IPS-20b (cell line): Measurements from ENCODE around the gene GALK2.
"Not testable (repeated sequence)": the region's sequence is repeated elsewhere in the genome, so short reads cannot be mapped to it uniquely, and the experiment has no call there.

Experiments
- H3K27ac ChIP-seq: one replicate; pipeline ENCODE4 v1.5.1; 2013; ENCODE audit warnings: low read length
- H3K27me3 ChIP-seq: 2 replicates; pipeline ENCODE4 v1.6.1; 2013; ENCODE audit warnings: mild to moderate bottlenecking, low read length, inconsistent platforms; ENCODE audit not compliant: insufficient read depth
- H3K36me3 ChIP-seq: 2 replicates; pipeline ENCODE4 v1.6.1; 2013; ENCODE audit warnings: low read depth, mild to moderate bottlenecking, inconsistent platforms, low read length, moderate library complexity; ENCODE audit not compliant: insufficient read depth
- H3K4me1 ChIP-seq: 2 replicates; pipeline ENCODE4 v1.6.1; 2013; ENCODE audit warnings: mild to moderate bottlenecking, control low read depth, inconsistent platforms, low read length, moderate library complexity; ENCODE audit not compliant: insufficient read depth
- H3K4me3 ChIP-seq: 2 replicates; pipeline ENCODE4 v1.5.1; 2013; ENCODE audit warnings: mild to moderate bottlenecking, low read length, inconsistent platforms
- H3K9ac ChIP-seq: 2 replicates; pipeline ENCODE4 v1.6.1; 2013; ENCODE audit warnings: low read depth, mild to moderate bottlenecking, inconsistent platforms, low read length, moderate library complexity
- H3K9me3 ChIP-seq: 2 replicates; pipeline ENCODE4 v1.6.1; 2013; ENCODE audit warnings: mild to moderate bottlenecking, low read depth, low read length, inconsistent platforms; ENCODE audit not compliant: insufficient read depth

GALK2 gene

DNA sequence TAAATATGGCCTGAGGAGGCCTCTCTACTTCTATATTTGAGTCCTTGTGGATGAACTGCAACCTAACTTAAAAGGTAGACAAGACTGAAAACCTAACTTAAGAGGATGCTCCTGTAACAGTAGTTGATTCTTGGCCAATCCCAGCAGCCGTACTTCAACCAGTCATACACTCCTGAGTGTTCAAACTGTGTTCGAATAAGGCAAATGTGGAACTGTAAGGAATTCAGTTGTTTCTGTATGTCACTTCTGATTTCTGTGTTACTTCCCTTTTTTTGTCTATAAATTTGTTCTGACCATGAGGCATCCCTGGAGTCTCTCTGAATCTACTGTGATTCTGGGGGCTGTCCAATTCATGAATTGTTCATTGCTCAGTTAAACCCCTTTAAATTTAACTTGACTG lies 20.5 kb downstream of the GALK2 start:
- Histone ChIP-seq H3K27me3 (no peaks in the 10 kb centered on the region), H3K27ac (no peak overlapping the region), H3K4me1 (peaks cover 10% of the 10 kb centered on the region), H3K9me3 (no peaks in the 10 kb centered on the region), H3K4me3 (no peak overlapping the region), H3K9ac (no peak overlapping the region), H3K36me3 (no peaks in the 10 kb centered on the region)

DNA sequence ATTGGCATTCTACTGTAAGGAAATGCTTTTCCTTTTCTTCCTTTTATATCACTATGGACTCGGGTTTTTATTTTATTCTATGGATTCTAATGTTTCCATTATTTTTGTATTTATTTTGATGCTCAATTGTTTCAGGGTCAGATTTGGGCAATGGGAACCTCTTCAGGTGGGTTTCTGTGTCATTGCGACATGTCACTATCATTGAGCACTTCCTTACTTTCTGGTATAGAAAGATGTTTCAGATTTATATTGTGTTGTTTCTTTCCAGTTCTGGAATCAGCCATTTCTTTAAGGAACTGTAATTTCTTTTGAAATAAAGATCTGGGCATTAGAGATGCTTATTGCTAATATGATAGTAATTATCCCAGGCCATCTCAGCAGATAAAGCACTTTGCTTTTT lies 21.8 kb downstream of the GALK2 start:
- H3K4me3 ChIP-seq = no peak overlapping the region
- no peaks in the 10 kb centered on the region for H3K36me3 ChIP-seq
- peaks cover 10% of the 10 kb centered on the region for H3K4me1 ChIP-seq
- no peak overlapping the region for H3K9ac ChIP-seq
- H3K27ac ChIP-seq = no peak overlapping the region
- H3K9me3 ChIP-seq = no peaks in the 10 kb centered on the region
- no peaks in the 10 kb centered on the region for H3K27me3 ChIP-seq

DNA sequence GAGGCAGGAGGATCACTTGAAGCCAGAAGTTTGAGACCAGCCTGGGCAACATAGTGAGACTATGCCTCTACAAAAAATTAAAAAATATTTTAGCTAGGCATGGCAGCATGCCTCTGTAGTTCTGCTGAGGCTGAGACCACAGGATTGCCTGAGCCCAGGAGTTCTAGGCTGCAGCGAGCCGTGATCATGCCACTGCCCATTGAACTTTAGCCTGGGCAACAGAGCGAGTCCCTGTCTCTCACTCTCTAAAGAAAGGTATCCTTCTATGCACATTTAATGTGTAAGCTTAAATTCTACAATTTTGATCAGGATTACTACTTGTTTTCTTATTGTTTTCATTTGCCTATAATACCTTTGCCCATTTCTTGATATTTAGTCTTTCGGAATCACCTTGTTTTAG lies 26.8 kb downstream of the GALK2 start:
- Histone ChIP-seq H3K36me3 (no peaks in the 10 kb centered on the region), H3K27ac (no peak overlapping the region), H3K9me3 (no peaks in the 10 kb centered on the region), H3K9ac (no peak overlapping the region), H3K4me3 (no peak overlapping the region), H3K4me1 (no peaks in the 10 kb centered on the region), H3K27me3 (no peaks in the 10 kb centered on the region)

DNA sequence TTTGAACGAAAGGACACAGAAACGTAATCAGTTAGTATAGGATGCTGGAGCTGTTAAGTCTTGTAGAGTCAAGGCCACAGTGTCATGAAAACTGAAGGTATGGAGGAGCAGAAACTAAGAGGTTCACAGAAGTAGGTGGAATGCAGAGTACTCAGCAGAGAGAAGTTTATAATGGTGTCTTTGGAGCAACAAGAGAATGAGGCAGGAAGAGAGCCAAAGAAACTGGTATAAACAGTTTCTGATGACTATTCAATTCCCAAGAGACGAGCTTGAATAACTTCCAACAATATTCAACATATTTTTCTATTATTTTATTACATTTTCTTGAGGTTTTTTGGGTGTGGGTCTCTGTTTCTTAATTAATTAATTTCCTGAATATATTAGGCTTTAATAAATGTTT lies 29.6 kb downstream of the GALK2 start:
- no peak overlapping the region for H3K9ac ChIP-seq
- H3K4me3 ChIP-seq = no peak overlapping the region
- H3K27me3 ChIP-seq = no peaks in the 10 kb centered on the region
- H3K27ac ChIP-seq = no peak overlapping the region
- no peaks in the 10 kb centered on the region for H3K9me3 ChIP-seq
- H3K4me1 ChIP-seq = no peaks in the 10 kb centered on the region
- H3K36me3 ChIP-seq = no peaks in the 10 kb centered on the region

DNA sequence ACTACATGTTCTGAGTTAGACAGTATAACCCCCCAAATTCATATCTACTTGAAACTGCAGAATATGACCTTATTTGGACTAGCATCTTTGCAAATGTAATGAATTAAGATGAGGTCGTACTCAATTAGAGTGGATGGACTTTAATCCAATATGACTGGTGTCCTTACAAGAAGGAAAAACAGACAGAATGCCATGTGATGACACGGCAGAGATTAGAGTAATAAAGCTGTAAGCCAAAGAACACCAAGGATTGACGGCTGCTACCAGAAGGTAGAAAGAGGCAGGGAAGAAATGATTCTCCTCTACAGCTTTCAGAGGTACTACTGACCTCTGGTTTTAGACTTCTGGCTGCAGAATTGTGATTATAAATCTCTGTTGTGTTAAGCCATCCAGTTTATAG lies 30.3 kb downstream of the GALK2 start:
- Histone ChIP-seq H3K4me1 (no peaks in the 10 kb centered on the region), H3K27me3 (no peaks in the 10 kb centered on the region), H3K36me3 (no peaks in the 10 kb centered on the region), H3K9me3 (no peaks in the 10 kb centered on the region), H3K4me3 (no peak overlapping the region), H3K27ac (no peak overlapping the region), H3K9ac (no peak overlapping the region)

DNA sequence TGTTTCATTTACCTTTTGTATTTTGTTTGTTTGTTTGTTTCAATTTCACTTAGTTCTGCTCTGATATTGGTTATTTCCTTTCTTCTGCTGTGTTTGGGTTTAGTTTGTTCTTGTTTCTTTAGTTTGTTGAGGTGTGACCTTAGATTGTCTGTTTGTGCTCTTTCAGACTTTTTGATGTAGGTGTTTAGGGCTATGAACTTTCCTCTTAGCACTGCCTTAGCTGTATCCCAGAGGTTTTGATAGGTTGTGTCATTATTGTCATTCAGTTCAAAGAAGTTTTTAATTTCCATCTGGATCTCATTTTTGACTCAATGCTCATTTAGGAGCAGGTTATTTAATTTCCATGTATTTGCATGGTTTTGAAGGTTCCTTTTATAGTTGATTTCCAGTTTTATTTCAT lies 38.1 kb downstream of the GALK2 start:
- peaks cover 11% of the 10 kb centered on the region; the same call in 1 of the 2 replicates for H3K9me3 ChIP-seq
- not testable (repeated sequence) for H3K4me3 ChIP-seq

DNA sequence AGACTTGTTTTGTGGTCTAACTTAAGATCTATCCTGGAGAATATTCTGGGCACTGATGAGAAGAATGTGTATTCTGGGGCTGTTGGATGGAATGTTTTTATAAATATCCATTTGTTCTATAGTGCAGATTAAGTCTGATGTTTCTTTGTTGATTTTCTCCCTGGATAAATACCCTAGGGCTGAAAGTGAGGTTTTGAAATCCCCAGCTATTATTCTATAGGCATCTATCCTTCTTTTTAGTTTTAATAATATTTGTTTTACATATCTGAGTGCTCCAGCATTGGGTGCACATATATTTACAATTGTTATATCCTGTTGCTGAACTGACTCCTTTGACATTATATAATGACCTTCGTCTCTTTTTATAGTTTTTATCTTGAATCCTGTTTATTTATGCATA lies 42.9 kb downstream of the GALK2 start:
- H3K9ac ChIP-seq = no peak overlapping the region
- H3K36me3 ChIP-seq = no peaks in the 10 kb centered on the region
- no peak overlapping the region for H3K4me3 ChIP-seq
- H3K27ac ChIP-seq = no peak overlapping the region
- H3K9me3 ChIP-seq = peaks cover 11% of the 10 kb centered on the region; the same call in 1 of the 2 replicates
- no peaks in the 10 kb centered on the region for H3K27me3 ChIP-seq
- H3K4me1 ChIP-seq = no peaks in the 10 kb centered on the region

More for the DNA sequence above, 38.1 kb downstream of the GALK2 start:
- H3K4me1 ChIP-seq, H3K27ac ChIP-seq, H3K27me3 ChIP-seq, H3K36me3 ChIP-seq, H3K9ac ChIP-seq: not testable (repeated sequence)

DNA sequence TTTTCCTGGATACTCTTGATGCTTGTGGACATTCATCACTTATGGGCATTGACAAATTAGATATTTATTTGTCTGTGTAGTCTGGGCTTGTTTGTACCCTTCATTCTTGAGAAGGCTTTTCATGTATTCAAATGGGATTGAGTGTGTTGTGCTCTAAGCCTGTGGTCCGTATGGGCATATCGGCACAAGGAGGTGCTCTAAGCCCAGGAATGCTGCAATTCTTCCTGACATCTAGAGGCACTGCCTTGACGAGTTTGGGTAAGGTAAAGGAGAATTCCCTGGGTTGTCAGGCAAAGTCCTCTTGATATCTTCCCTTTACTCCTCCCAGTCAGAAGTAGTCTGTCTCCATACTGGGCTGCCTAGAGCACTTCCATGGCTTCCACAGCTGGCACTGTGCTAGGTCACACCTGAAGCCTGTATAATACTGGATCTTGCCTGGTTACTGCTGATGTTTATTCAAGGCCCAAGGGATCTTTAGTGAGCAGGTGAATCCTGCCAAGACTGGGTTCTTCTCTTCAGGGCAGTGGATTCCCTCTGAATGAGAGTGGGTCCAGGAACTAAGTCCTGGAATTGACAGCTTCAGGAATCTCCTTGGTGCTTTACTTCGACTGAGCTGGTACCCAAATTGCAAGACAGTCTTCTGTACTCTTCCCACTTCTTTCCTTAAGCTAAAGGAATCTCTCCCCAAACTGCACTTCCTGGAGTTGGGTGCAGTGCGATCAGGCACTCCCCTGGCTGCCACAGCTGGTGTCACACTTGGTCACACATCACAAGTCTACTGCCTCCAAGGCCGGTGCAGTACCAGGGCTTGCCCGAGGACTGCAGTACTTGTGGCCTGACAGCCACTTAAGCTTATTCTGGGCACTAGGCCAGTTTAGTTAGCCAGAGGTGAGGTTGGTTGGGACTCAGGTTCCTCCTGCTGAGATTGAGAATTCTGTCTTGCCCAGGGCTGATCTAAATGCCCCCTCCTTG lies 46.0 kb downstream of the GALK2 start:
- H3K9me3 ChIP-seq = 0 out of 2 replicates have a peak, but pooled peaks cover 2% of the 10 kb centered on the region
- H3K4me1 ChIP-seq = no peaks in the 10 kb centered on the region
- H3K9ac ChIP-seq = no peak overlapping the region
- no peak overlapping the region for H3K27ac ChIP-seq
- H3K4me3 ChIP-seq = no peak overlapping the region
- no peaks in the 10 kb centered on the region for H3K36me3 ChIP-seq
- no peaks in the 10 kb centered on the region for H3K27me3 ChIP-seq

DNA sequence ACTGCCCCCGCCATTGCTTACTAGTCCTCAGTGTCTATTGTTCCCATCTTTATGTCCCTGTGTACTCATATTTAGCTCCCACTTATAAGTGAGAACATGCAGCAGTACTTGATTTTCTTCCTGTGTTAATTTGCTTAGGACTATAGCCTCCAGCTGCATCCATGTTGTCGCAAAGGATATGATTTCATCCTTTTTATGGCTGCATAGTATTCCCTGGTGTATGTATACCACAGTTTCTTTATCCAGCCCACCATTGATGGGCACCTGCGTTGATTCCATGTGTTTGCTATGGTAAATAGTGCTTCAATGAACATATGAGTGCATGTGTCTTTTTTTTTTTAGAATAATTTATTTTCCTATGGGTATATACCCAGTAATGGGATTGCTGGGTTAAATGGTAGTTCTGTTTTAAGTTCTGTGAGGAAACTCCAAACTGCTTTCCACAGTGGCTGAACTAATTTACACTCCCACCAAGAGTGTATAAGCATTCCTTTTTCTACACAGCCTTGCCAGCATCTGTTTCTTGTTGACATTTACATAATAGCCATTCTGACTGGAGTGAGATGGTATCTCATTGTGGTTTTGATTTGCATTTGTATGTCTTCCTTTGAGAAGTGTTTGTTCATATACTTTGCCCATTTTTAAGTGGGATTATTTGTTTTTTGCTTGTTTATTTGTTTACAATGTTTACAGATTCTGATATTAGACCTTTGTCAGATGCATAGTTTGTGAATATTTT lies 53.7 kb downstream of the GALK2 start:
- Histone ChIP-seq H3K36me3 (no peaks in the 10 kb centered on the region), H3K9me3 (peaks cover 4% of the 10 kb centered on the region; the same call in 1 of the 2 replicates), H3K27me3 (no peaks in the 10 kb centered on the region), H3K4me1 (peaks cover 9% of the 10 kb centered on the region; the same call in 1 of the 2 replicates), H3K9ac (no peak overlapping the region), H3K4me3 (no peak overlapping the region), H3K27ac (no peak overlapping the region)

DNA sequence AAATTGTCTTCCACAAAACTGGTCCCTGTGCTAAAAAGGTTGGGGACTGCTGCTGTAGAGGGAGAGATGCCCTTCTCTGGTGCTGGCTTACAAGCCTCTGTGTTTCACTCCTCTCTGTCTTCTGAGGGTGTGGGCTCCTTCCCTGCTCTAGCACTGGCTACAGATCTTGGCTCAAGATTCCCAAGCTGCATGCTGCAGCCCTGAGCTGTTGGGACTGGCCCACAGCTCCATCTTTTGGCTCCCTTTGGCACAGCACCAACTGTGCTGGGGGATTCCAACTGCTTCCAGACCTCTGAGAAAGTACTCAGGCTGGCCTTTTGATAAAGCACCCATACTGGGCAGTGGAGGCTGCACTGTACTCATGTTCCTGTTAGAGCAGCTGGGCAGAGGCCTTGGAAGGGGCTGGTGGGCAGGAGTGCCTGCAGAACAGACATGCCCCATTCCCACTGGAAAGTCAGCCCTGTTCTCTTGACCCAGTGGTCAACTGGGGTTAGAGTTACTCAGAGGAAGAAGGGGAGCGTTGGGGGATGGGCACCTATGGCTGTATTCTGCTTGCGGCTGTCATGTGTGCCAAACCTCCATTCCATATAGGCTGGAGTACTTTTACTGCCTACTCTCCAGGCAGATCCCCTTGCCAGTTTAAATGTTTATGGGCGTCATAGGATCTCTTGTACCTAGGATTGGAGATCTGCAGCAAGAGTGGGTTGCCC lies 55.7 kb downstream of the GALK2 start:
- Histone ChIP-seq H3K36me3 (no peaks in the 10 kb centered on the region), H3K27ac (no peak overlapping the region), H3K4me1 (peaks cover 9% of the 10 kb centered on the region; the same call in 1 of the 2 replicates), H3K27me3 (no peaks in the 10 kb centered on the region), H3K9ac (no peak overlapping the region; the same call in 1 of the 2 replicates), H3K4me3 (no peak overlapping the region), H3K9me3 (peaks cover 4% of the 10 kb centered on the region; the same call in 1 of the 2 replicates)

DNA sequence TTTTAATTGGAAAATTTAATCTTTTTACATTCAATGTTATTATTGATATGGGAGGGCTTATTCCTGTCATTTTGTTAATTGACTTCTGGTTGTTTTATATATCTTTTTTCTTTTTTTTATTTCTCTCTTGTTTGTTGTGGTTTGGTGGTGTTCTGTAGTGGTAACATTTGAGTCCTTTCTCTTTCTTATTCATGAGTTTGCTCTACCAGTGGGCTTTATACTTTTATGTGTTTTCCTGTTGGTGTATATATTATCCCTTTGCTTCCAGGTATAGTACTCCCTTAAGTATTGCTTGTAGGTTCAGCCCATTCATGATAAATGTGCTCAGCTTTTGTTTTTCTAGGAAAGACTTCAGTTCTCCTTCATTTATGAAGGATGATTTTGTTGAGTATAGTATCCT lies 57.6 kb downstream of the GALK2 start:
- Histone ChIP-seq H3K27ac (no peak overlapping the region), H3K27me3 (no peaks in the 10 kb centered on the region), H3K4me1 (peaks cover 17% of the 10 kb centered on the region; the same call in 1 of the 2 replicates), H3K4me3 (no peak overlapping the region), H3K9ac (no peak overlapping the region), H3K9me3 (peaks cover 4% of the 10 kb centered on the region; the same call in 1 of the 2 replicates), H3K36me3 (no peaks in the 10 kb centered on the region)
